ENCODE measurements around the gene CDH9. TPM values are rescaled to one million over a fixed set of nuclear protein-coding genes. Genes with fewer than 3 reads are reported as not detected.

CDH9 gene
- under 1 TPM in 1 of 4 donors, not detected in 3; 0.33 TPM for total RNA-seq

GRCh38 chr5:27038476-27038875 is at the start of gene CDH9:
Gene CDH9 (minus strand): TSS chr5:27038586. CDS start chr5:26988333, 50,253 bp downstream.
- Histone ChIP-seq H3K4me1 (no peaks in the 10 kb centered on the region), H3K9me3 (no peaks in the 10 kb centered on the region), H3K36me3 (no peaks in the 10 kb centered on the region), H3K27me3 (no peaks in the 10 kb centered on the region), H3K4me3 (no peak within 1 kb of the TSS), H3K27ac (replicated peaks in 1 of 4) (no peak within 1 kb of the TSS)
- DNase-seq (ENCODE audit: extremely low spot score), result no peak
- WGBS, result 21% methylated on average over 12 of the region's 12 CpGs
- intact Hi-C loops (cut with DNase I), result no loop called here
- TF ChIP-seq POLR2A (IDR thresholded peaks at IDR 0.05; ENCODE audit: low read depth) (no peak), POLR2AphosphoS5 (IDR thresholded peaks at IDR 0.05) (no peak), CTCF (IDR thresholded peaks at IDR 0.05) (no peak), EP300 (IDR thresholded peaks at IDR 0.05) (no peak)

- DNase-seq (ENCODE audit: extremely low spot score), result no peak
- TF ChIP-seq POLR2AphosphoS5 (IDR thresholded peaks at IDR 0.05) (no peak), POLR2A (IDR thresholded peaks at IDR 0.05; ENCODE audit: low read depth) (no peak), EP300 (IDR thresholded peaks at IDR 0.05) (no peak), CTCF (IDR thresholded peaks at IDR 0.05) (no peak)
- Histone ChIP-seq H3K36me3 (no peaks in the 10 kb centered on the region), H3K27me3 (no peaks in the 10 kb centered on the region), H3K9me3 (no peaks in the 10 kb centered on the region), H3K4me1 (no peaks in the 10 kb centered on the region), H3K4me3 (no peak overlapping the region), H3K27ac (replicated peaks in 1 of 4) (no peak overlapping the region)
- intact Hi-C loops (cut with DNase I), result no loop called here
- WGBS, result 17% methylated on average over 2 of the region's 2 CpGs
Observed at GRCh38 chr5:27087747-27088146, 49.4 kb upstream of the CDH9 start.

GRCh38 chr5:27083449-27084415 is 45.3 kb upstream of the CDH9 start:
- Histone ChIP-seq H3K9me3 (no peaks in the 10 kb centered on the region), H3K27ac (replicated peaks in 1 of 4) (no peak overlapping the region), H3K36me3 (no peaks in the 10 kb centered on the region), H3K27me3 (no peaks in the 10 kb centered on the region), H3K4me3 (no peak overlapping the region), H3K4me1 (no peaks in the 10 kb centered on the region)
- intact Hi-C loops (cut with DNase I), result no loop called here
- DNase-seq (ENCODE audit: extremely low spot score), result no peak
- TF ChIP-seq POLR2AphosphoS5 (IDR thresholded peaks at IDR 0.05) (no peak), EP300 (IDR thresholded peaks at IDR 0.05) (no peak), CTCF (IDR thresholded peaks at IDR 0.05) (no peak), POLR2A (IDR thresholded peaks at IDR 0.05; ENCODE audit: low read depth) (no peak)
- WGBS, result 56% methylated on average over 7 of the region's 7 CpGs

- DNase-seq (ENCODE audit: extremely low spot score), result no peak
- Histone ChIP-seq H3K9me3 (peaks cover 0 to 8% (median 0%) of the 10 kb centered on the region in 4 donors), H3K4me3 (no peak overlapping the region), H3K36me3 (no peaks in the 10 kb centered on the region), H3K4me1 (no peaks in the 10 kb centered on the region), H3K27ac (replicated peaks in 1 of 4) (no peak overlapping the region), H3K27me3 (no peaks in the 10 kb centered on the region)
- no CpG with 5 or more reads among the region's 1 CpG for WGBS
- no peak for TF ChIP-seq EP300 (IDR thresholded peaks at IDR 0.05)
- no peak for TF ChIP-seq POLR2A (IDR thresholded peaks at IDR 0.05; ENCODE audit: low read depth)
- no peak for TF ChIP-seq CTCF (IDR thresholded peaks at IDR 0.05)
- no peak for TF ChIP-seq POLR2AphosphoS5 (IDR thresholded peaks at IDR 0.05)
- intact Hi-C loops (cut with DNase I), result no loop called here
Observed at GRCh38 chr5:27080147-27080546, 41.8 kb upstream of the CDH9 start.
